NT2/D1 (cell line): ENCODE results near the gene MCTP1.

Source experiments
- SUZ12 ChIP-seq: IDR thresholded peaks from 2 replicates; pipeline ENCODE4 v1.6.1; 2011; ENCODE audit not compliant: insufficient read length, insufficient read depth; ENCODE audit errors: extremely low read depth
- YY1 ChIP-seq: IDR thresholded peaks from 2 replicates; pipeline ENCODE4 v1.6.1; 2011; ENCODE audit not compliant: insufficient read length, insufficient read depth
- ZNF274 ChIP-seq: IDR thresholded peaks from 2 replicates; pipeline ENCODE4 v1.6.1; 2011; ENCODE audit warnings: mild to moderate bottlenecking, low read depth, low read length

GRCh38 chr5:95298651-95299050 is 13.8 kb upstream of the MCTP1 start:
- TF ChIP-seq YY1 (no peak), ZNF274 (no peak), SUZ12 (no peak)
